ENCODE measurements around the gene GSTT4.
"Not testable (repeated sequence)": the region's sequence is repeated elsewhere in the genome, so short reads cannot be mapped to it uniquely, and the experiment has no call there.

The GSTT4 gene

GRCh38 chr22:23952794-23953405, 52.4 kb downstream of the GSTT4 start:
- DNase-seq (ENCODE audit: low read depth) = not testable (repeated sequence)

GRCh38 chr22:23951383-23951782, 53.9 kb downstream of the GSTT4 start:
- not testable (repeated sequence) for DNase-seq (ENCODE audit: low read depth)

DNA sequence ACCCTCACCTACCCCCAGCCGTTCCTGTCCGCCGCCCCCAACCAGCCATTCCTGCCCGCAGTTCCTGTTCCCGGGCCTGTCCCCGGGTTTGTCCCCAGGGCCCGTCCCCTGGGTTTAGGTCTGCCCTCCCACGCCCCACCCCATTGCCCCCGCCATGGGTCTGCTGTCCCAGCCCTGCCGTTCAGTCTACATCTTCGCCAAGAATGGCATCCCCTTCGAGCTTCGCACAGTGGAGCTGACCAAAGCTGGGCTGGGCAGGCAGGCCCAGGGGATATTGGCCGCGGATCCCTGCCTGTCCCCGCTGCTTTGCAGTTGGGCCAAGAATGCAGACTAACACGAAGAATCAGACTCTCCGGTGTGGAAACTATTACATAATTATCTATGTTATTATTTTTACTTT, 55.5 kb downstream of the GSTT4 start:
- DNase-seq (ENCODE audit: low read depth) = not testable (repeated sequence)
